IPS-18c (cell line): ENCODE measurements around the gene ZNF385D.
A peak's percentile ranks its signal among the peaks of the same experiment; 100 is the strongest.

ENCODE experiments used
- H3K4me3 ChIP-seq: 2 replicates; pipeline ENCODE4 v1.7.0; 2013; ENCODE audit warnings: low read depth, mild to moderate bottlenecking, low read length, moderate library complexity; ENCODE audit not compliant: insufficient read depth
- H3K9me3 ChIP-seq: one replicate; pipeline ENCODE4 v1.6.1; 2013; ENCODE audit warnings: mild to moderate bottlenecking, low read length, moderate library complexity; ENCODE audit not compliant: control insufficient read depth, insufficient read depth

Gene ZNF385D

GRCh38 chr3:21754839-21755238 is 3.8 kb upstream of the ZNF385D start:
- H3K4me3 ChIP-seq: no peak overlapping the region
- H3K9me3 ChIP-seq: no peaks in the 10 kb centered on the region

- no peak overlapping the region for H3K4me3 ChIP-seq
- H3K9me3 ChIP-seq: no peaks in the 10 kb centered on the region
Measured at GRCh38 chr3:21752749-21753347, 1.8 kb upstream of the ZNF385D start.

GRCh38 chr3:21751886-21752285 is 876 bp upstream of the ZNF385D start:
- H3K9me3 ChIP-seq: no peaks in the 10 kb centered on the region
- no peak overlapping the region for H3K4me3 ChIP-seq

- Histone ChIP-seq H3K4me3 (peak overlapping the region; percentile 46), H3K9me3 (no peaks in the 10 kb centered on the region)
Measured at GRCh38 chr3:21750080-21750696, 822 bp downstream of the ZNF385D start.

- Histone ChIP-seq H3K4me3 (no peak overlapping the region), H3K9me3 (no peaks in the 10 kb centered on the region)
Measured at GRCh38 chr3:21747966-21748555, 2.9 kb downstream of the ZNF385D start.

GRCh38 chr3:21747376-21747775 is 3.6 kb downstream of the ZNF385D start:
- Histone ChIP-seq H3K4me3 (no peak overlapping the region), H3K9me3 (no peaks in the 10 kb centered on the region)

GRCh38 chr3:21745966-21746365 is 5.0 kb downstream of the ZNF385D start:
- Histone ChIP-seq H3K4me3 (no peak overlapping the region), H3K9me3 (no peaks in the 10 kb centered on the region)

GRCh38 chr3:21744793-21745192 is 6.2 kb downstream of the ZNF385D start:
- H3K9me3 ChIP-seq: no peaks in the 10 kb centered on the region

GRCh38 chr3:21738935-21739702 is 11.9 kb downstream of the ZNF385D start:
- Histone ChIP-seq H3K9me3 (no peaks in the 10 kb centered on the region), H3K4me3 (no peak overlapping the region)

More at GRCh38 chr3:21744793-21745192, 6.2 kb downstream of the ZNF385D start:
- no peak overlapping the region for H3K4me3 ChIP-seq

- H3K4me3 ChIP-seq: no peak overlapping the region
- no peaks in the 10 kb centered on the region for H3K9me3 ChIP-seq
Measured at GRCh38 chr3:21738283-21738682, 12.7 kb downstream of the ZNF385D start.

GRCh38 chr3:21734746-21735145 is 16.3 kb downstream of the ZNF385D start:
- no peaks in the 10 kb centered on the region for H3K9me3 ChIP-seq

GRCh38 chr3:21729888-21730459 is 21.0 kb downstream of the ZNF385D start:
- Histone ChIP-seq H3K4me3 (no peak overlapping the region), H3K9me3 (no peaks in the 10 kb centered on the region)

More at GRCh38 chr3:21734746-21735145, 16.3 kb downstream of the ZNF385D start:
- no peak overlapping the region for H3K4me3 ChIP-seq

GRCh38 chr3:21729331-21729730 is 21.7 kb downstream of the ZNF385D start:
- no peaks in the 10 kb centered on the region for H3K9me3 ChIP-seq
- H3K4me3 ChIP-seq: no peak overlapping the region

- H3K9me3 ChIP-seq: no peaks in the 10 kb centered on the region
- no peak overlapping the region for H3K4me3 ChIP-seq
Measured at GRCh38 chr3:21722768-21723167, 28.2 kb downstream of the ZNF385D start.

- Histone ChIP-seq H3K4me3 (no peak overlapping the region), H3K9me3 (no peaks in the 10 kb centered on the region)
Measured at GRCh38 chr3:21722301-21722700, 28.7 kb downstream of the ZNF385D start.

- no peak overlapping the region for H3K4me3 ChIP-seq
- no peaks in the 10 kb centered on the region for H3K9me3 ChIP-seq
Measured at GRCh38 chr3:21718943-21719591, 31.9 kb downstream of the ZNF385D start.

GRCh38 chr3:21718161-21718765 is 32.7 kb downstream of the ZNF385D start:
- Histone ChIP-seq H3K9me3 (no peaks in the 10 kb centered on the region), H3K4me3 (no peak overlapping the region)
